ELF-1 (cell line): Measurements from ENCODE around the gene GNAZ.

Experiments
- DNase-seq: peaks from one replicate; pipeline ENCODE4 v3.0.0-alpha.2; 2016; ENCODE audit warnings: low read depth, low spot score

The GNAZ gene

DNA sequence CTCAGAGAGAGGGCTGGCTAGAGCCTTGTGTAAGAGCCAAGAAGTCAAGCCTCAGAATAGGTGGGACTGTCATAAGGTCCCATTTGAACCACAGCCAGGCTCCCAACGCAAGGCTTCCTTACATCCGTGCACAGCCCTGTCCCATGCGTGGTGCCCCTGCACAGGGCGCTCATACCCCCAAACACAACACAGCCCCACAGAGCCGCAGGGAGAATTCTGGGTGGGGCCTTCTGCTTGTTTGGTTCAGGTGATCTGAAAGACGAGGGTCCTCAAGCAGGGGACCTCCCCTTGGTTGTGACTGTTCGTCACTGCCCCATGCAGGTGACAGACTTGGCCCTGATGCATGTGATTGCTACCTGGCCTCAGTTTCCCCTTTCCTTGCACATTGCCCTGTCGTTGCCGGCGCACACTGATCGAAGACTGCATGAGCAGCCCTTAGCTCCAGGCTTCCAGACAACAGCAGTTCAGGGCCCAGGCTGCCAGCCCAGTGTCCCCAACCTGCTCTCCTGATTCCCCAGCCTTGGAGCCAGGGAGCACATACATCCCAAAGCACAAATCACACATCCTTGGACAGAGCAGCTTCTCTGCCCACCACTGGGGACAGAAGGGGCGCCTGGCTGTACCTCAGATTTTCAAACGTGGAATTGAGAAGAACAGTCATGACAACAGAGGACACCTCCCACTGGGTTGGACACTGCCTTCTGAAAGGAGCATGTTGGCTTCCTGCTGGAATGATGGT is 22.1 kb downstream of the GNAZ start:
- no peak for DNase-seq

DNA sequence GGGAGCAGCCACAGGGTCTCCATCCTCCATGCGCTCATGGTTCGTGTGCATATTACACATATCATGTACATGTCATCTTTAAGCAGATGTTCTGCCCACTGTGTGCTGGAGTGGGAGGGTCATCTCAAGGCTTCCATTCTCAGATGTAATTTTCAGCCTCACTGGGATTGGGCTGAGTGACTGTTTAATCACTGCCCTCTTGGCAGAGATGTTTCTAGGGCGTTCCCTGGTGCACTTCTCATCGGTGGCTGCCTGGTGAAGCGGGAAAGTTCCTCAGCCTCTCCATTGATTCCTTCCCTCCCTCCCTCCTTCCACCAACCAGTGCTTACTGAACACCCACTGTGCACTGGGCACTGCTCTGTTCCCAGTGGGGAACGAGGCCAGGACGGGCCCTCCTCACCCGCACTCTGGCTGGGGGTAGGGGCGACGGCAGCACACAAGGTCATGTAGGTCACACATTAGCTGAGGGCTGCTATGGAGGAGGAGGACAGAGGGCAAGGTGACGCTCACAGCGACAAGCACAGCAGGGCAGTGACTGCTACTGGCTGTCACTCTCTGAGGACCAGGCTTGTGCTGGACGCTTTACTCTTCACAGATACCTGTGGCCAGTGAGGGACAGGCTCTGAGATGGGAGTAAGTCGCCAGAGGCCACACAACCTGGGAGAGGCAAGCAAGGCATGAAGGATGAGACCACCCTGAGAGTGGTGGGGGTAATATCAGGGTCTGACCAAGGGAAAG is 22.9 kb downstream of the GNAZ start:
- no peak for DNase-seq

DNA sequence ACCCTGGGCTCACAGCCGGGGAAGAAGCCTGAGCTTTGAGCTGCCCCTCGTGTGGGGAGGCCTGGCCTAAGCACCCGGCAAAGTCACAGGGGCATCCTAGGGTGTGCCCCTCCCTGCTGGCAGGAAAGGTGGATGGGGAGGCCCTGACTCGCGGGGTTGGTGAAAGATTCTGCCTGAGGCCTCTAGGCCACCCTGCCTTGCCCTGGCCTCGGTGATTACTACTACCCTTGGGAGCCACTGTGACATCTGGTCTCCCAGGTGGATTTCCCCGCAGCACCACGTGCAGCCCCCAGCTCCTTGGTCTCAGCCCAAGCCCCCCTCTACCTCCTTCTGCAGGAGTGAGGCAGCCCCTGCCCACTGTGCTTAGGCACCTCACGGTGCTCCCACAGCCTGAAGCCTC is 23.9 kb downstream of the GNAZ start:
- DNase-seq, result no peak

DNA sequence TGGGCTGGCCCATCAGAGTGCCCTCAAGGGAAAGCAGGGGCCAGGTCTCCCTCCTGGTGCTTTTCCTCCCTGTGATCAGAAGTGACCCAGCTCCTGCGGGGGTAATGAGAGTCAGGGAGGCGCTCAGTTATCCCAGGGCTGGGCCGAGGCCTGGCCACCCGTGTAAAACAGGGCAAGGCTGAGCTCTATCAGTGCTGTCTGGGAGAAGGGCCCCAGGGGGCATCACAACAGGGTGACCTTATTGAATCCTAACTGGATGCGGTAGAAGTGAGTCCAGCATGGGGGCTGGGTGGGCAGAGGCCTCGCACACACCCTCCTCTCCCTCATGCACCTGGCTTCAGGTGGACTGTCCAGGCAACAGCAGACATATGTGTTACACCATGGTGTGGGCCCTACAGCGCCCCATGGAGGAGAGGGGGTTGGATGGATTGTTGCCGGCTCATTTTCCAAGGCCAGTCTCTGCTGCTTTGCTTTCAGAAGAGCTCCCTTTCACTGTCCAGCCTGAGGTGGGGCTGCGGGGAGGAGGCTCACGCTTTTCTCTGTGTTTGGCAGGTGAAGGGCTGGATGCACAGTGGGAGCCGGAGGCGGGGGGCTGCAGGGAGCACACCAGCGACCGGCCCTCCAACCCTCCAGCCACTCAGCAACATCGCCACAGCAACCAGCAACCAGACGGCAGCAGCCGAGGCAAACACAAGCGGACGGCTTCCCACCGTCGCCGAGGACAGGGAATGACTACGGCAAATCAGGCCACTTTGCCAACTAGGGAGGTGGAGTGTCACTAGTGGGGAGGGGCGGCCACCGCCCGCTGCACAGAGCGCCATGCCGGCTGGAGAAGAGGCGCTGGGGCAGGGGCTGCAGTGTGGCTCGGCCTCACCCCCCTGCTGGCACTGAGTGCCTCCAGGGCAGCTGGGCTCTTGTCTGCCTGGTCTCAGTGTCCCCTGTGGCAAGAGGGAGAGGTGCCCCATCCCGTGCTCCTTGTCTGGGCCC is 24.7 kb downstream of the GNAZ start:
- DNase-seq, result peak; percentile 35

DNA sequence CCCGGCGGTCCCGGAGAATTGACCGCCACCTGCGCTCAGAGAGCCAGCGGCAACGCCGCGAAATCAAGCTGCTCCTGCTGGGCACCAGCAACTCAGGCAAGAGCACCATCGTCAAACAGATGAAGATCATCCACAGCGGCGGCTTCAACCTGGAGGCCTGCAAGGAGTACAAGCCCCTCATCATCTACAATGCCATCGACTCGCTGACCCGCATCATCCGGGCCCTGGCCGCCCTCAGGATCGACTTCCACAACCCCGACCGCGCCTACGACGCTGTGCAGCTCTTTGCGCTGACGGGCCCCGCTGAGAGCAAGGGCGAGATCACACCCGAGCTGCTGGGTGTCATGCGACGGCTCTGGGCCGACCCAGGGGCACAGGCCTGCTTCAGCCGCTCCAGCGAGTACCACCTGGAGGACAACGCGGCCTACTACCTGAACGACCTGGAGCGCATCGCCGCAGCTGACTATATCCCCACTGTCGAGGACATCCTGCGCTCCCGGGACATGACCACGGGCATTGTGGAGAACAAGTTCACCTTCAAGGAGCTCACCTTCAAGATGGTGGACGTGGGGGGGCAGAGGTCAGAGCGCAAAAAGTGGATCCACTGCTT is 25.5 kb downstream of the GNAZ start:
- no peak for DNase-seq

DNA sequence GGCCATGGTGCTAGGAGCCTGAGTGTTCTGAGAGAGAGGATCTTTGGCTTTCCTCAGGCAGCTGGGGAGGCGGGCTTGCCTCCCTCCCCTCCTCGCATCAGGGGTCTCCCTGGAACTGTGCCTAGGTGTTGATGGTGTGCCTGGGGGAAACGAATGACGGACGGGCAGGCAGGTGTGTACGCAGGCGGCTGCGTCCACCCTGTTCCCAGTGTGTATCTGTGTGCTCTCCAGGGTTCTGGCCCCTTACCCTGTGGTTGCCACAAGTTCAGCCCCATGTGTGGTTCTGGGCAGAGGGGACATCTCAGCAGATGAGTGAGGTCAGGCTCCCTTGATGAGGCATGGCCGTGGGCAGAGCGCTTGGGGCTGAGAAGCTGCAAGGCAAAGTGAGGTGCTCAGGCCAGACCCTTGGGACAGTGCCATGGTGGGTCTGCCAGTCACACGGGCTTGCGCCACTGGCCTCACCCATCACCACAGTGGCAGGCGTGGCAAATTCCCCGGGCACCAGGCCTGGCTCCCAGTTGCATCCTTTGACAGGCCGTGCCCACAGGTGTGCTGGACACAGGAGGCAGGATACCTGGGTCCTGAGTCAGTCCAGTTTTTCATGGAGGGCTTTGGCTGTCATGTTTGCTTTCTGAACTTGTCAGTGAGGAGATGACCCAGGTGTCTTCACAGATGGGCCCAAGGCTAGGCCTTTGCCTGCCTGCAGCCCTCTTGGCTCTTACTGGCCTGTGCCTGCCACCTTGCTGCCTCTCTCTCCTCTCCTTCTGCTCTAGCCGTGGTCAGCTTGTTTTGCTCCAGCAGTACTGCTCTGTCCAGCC is 27.3 kb downstream of the GNAZ start:
- no peak for DNase-seq

DNA sequence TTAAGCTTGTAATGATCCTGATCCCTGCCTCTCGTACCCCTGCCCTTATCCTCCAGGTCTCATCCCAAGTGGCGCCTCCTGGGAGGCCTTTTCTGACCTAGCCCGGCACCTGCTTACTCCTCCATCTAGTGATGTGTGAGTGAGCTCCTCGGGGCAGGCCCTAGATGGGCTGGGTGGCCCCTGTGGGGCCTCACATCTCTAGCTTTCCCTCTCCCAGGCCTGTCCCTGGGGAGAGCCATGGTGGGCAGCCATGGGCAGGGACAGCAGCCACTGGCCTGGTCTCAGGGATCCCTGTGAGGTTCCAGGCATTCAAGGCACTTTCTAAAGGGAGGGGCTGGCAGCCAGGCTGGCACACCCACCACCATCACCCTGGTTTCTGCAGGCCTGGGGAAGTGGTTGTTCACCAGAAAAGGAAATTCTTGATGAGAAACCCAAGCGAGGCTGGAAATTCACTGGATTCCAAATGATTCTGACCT is 27.9 kb downstream of the GNAZ start:
- DNase-seq, result no peak

DNA sequence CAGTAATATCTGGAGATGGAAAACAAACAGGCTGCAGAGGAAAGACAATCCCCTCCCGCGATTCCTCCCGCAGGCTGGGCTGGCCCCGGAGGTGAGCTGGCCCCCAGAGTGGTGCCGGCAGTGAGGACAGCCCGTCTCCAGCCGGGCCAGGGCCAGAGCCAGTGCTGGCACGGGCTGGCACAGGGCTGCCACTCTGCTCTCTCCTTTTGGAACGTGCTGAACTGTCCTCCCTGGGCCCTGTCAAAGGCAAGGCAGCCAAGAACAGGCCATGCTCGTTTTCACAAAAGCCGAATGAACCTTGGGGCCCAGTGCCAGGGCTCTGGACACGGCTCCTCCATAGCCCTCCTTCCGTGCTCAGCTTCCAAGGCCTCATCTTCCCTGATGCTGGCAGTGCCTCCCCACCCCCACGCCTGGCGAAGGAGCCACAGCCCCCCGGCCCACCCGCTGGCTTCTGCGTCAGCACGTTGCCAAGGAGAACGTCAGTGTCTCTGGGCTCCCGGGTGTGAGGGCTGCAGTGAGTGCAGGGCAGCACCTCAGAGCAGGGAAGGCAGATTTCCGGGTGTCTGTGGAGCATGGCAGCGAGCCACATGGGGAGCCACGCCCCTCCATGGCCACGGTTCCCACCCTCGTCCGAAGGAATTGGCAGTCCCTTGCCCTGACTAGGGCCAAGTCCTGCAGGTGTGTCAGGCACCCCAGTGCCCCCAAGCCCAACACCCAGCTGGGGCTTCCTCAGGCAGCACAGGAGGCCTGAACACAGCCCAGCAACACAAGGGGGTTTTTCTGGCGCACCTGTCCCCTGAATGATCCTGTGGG is 28.6 kb downstream of the GNAZ start:
- no peak for DNase-seq

DNA sequence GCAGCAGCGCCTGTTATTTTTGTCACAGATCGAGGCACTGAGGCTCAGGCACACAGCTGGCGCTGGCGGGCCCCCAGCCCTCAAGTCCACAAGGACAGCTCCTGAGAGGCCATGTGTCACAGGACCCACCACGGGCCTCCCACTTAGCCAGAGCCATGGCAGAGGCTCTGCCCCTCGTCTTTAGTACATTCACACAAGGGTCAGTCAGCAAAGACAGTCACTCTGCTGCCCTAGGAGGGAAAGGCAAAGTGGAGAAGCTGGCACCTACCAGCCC is 29.1 kb downstream of the GNAZ start:
- no peak for DNase-seq

DNA sequence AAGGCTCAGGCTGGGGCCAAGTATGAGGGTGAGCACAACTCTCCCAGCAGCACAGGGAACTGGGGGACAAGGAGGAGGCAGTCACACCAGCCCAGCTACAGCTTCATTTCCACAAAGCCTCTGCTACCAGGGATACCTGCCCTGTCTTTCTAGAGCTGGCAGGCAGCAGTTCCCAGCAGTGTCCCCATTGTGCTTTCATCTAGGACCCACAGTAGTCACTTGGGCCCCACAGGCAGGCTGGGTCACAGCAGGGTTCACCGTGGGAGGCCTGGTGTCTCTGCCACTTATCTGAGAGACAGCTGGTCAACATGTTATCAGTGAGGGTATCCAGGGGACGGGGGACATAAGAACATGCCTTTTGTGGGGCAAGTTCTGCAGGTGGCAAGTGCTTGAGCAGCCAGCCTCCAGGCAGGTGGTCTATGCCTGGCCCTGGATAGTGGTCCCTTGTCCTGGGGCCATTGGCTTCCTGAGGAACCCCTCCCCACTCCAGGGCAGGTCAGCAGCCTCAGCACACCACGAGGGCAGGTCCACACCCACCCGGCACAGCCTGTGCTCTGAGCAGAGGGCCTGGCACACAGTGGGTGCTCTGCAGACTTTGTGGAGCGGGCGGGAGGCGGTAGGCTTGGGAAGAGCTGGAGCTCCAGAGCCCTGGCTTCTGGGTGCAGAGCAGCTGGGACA is 29.9 kb downstream of the GNAZ start:
- no peak for DNase-seq

DNA sequence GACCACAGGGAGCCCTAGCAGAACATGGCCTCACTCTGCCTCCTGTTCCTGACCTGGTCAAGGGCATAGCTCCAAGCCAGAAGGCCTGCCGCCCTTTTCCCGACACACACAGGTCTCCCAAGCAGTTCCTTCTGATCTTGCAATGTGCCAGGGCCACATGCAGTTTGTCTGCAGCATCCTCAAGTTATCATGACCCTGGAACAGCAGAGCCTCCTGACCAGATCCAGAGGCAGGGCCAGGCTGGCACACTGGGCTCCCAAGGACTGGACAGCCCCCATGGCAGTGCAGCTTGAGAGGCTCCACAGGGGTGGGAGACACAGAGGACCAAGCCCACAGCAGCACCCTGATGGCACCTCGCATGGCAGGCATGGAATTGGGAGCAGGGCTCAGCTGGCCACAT is 31.2 kb downstream of the GNAZ start:
- DNase-seq, result no peak

DNA sequence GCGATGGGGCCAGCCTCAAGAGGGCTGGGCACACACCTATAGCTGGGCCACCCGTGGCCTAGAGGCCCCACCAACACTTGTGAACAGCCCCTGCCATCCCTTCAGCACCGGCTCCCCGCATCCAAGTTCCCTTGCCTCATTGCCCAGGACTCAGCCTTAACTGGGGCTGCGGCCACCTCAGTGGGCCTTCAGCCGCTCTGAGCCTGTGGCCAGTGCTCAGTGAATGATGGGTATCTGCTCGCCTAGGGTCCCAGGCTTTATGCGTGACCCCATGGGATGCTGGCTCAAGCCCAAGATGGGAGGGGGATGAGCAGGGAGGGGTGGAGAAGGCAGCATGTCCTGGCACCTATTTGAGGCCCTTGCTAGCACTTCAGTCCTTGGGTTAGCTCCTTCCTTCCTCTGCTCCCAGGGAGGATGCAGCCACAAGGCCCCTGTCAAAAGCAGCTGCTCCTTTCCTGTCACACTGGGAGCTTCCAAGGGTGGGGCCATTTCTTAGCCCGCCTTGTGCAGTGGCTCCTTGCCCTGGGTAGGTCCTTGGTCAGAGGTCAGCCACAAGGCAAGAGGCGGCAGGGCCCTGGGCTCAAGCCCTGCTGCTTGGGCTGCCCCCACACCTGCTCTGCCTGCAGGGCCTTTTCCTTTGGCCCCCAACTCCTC is 31.8 kb downstream of the GNAZ start:
- DNase-seq, result no peak

DNA sequence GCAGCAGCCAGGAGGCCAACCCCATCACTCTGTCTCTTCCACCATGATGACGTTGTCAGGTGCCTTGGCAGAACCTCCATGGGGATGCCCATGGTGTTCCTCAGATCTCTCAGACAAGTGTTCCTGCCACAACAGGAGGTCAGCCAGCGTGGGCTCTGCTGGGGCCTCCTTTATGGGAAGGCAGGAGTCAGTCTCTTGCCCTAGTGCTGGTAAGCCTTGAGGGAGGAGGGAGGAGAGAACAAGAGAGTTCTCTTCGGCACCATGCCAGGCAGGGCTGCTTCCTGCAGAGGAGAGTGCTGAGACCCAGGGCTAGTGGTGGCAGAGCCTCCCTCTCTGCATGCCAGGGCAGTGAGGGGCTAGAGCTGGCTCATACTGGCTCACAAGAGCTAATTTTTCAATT is 32.5 kb downstream of the GNAZ start:
- DNase-seq, result no peak

DNA sequence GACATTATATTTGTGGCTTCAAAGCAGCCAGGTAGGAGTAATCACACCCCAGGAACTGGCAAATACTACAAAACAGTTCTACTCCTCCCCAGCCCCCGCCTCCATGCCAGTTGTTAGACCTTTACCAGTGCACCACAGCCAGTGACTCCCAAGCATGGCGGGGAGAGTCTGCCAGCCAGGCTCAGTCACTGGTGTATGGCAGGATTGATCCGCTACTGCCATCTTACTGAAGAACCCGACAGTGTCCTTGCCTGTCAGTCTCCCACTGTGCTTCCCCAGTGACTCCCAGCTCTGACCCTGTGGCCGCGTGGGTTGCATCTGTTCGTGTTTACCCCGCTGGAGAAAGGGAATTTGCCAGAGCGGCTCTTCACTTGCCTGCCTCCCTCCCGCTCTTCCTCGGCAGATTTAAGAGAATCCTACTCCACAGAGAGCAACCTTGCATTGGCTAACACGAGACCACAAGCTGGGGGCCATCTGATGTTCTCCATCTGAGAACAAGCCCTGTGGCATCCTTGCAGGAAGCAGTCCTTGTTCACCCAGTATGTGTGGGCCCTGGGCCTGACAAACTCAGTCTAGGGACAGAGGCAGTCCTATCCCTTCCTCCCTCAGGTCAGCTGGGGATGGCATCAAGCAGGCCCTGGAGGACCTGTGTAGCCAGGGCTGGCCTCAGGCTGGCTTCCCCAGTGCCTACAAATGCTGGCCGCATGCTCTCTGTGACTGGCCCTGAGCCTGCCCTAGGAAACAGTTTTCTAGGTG is 33.1 kb downstream of the GNAZ start:
- no peak for DNase-seq

DNA sequence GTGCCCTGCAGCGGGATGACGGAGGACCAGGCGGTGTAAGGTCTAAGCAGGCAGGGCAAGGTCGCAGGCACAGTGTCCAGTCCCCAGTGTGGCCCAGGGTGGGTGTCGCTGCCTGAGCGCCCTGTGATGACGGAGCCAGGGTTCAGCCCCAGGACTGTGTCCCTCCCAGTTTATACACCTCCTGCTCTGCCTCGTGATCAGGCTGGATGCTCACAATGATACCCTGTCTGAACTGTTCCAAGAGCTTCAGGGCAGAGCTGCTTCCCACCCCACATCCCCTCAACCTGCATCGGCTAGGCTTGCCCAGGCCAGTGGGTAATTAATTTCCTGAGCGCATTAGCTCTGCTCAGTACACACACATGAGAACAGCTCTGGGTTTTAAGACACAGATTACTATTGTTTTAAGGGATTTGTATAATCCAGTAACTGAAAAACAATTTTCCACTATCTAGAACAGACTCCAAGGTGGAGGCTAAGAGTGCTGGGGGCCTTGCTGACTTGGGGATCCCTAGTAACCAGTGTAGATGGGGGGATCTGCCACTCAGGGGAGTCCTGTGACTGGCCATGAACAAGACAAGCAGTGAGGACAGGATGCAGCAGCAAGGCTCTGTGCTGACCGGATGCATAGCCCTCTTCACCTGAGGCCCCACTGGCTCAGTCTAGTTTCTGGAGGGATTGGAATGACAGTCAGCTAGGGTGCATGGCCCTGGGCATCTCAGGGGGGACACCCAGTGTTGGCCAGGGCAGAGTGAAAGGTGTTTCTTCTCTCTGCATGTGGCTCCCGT is 34.1 kb downstream of the GNAZ start:
- DNase-seq, result no peak

DNA sequence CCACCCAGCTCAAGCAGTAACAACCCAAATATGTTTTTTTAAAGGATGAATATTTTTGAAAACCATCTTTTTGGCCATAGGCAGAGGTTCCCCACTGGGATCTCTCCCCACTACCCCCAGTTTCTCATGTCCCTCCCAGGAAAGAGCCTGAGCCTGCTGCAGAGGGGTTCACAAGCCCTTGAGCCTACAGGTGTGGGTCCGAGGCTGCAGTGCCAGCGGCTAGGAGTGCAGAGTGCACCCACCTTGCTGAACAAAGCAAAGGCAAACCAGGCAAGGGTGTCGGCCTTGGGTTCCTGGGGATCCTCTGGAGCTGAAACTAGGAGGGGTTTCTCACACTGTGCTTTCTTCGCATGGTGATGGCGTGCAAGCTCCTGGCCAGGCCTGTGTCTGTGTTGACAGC is 35.0 kb downstream of the GNAZ start:
- no peak for DNase-seq

DNA sequence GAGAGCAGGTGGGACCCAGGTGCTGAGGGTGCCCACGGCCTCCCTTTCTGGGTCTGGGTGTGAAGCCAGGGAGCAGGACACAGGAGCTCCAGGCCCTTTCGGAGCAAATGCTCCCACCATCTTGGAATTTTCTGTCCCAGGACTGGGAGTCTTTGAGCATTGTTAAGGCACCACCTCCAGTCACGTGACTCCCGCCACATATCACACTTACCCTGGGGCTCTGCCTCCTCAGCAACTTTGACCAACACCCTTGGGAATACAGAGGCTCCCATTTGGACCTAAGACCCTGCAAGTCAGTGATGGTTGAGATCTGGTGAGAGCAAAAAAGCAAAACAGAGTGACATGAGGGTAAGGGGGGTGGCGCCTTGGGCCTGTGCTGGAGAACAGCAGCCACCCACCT is 35.6 kb downstream of the GNAZ start:
- DNase-seq, result no peak

DNA sequence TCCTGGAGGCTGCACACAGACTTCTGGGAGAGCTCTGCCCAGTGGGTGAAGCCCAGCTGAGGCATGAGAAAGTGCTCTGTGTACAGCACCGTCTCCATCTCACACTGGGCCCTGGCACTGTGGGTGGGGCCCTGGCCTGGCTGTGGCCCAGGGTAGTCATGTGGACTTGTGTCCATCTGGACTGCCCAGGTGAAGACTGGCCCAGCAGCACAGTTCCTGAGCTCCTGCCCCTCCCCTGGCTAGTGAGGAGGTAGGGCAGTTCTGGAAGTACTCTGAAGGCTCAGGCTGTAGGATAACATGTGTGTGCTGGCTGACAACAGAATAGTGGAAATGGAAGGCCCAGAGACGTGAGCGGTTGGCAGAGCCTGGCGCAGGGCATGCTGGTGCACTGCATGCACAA is 36.0 kb downstream of the GNAZ start:
- no peak for DNase-seq
